ENCODE measurements around the gene GALNT9.

Gene GALNT9

GRCh38 chr12:132152953-132153352 lies 176.4 kb downstream of the GALNT9 start:
- DNase-seq = no peak

GRCh38 chr12:132152411-132152821 lies 177.0 kb downstream of the GALNT9 start:
- DNase-seq = no peak

GRCh38 chr12:132151766-132152410 lies 177.5 kb downstream of the GALNT9 start:
- DNase-seq = no peak

- no peak for DNase-seq
These were observed 178.1 kb downstream of the GALNT9 start for GRCh38 chr12:132151145-132151765.

- no peak for DNase-seq
These were observed 178.6 kb downstream of the GALNT9 start for GRCh38 chr12:132150780-132151144.

GRCh38 chr12:132149526-132149925 lies 179.9 kb downstream of the GALNT9 start:
- peak; percentile 15 for DNase-seq

- DNase-seq = no peak
These were observed 180.9 kb downstream of the GALNT9 start for GRCh38 chr12:132148368-132149045.

- no peak for DNase-seq
These were observed 181.7 kb downstream of the GALNT9 start for GRCh38 chr12:132147423-132148367.

GRCh38 chr12:132146772-132147422 lies 182.5 kb downstream of the GALNT9 start:
- no peak for DNase-seq
